ENCODE data around the gene PRDX2. TPM values are rescaled to one million over a fixed set of nuclear protein-coding genes. Genes with fewer than 3 reads are reported as not detected.

Gene PRDX2
- total and polyA plus RNA-seq, 7 experiments from 2014 or later: 75.1 to 359 (median 118) TPM

DNA sequence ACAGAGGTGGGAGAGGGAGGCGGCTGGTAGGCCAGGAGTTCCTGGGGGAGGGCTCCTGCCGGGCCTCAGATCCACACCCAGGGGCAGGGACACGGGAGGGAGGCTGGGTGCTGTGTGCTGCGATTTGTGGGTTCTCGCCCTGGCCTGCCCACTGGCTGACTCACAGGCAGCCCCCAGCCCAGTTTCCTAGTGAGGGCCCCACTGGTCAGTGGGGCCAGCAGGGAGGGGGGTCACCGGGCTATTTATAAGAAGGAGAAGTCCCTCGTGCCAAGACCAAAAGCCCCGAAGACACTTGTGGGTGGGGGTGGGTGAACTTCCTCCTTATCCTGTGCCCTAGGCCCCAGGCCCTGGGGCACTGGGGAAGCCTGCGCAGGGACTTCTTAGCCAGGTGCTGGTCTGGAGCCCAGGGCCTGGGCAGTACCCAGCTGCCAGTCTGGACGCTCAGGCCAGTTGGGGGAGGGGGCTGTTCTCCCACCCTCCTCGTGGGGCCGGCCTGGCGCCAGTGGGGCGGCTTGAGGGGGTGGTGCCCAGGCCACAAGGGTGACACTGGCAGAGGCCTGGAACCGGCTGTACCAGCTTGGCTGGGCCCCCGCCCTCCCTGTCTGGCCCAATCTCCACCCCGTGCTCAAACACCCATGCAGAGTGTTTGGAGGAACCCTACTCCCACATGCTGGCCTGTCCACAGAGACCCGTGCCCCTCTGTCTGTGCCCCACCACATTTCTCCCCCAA lies 15.3 kb downstream of the PRDX2 start:
- intact Hi-C loops (cut with micrococcal nuclease): no loop called here
- H3K4me1 ChIP-seq (ENCODE audit: control insufficient read depth in 2 of 2, insufficient read depth in 2 of 2, low read length in 2 of 2): peaks cover 50 to 61% of the 10 kb centered on the region in 2 donors
- no peaks in the 10 kb centered on the region for H3K9me3 ChIP-seq (ENCODE audit: control insufficient read depth in 2 of 3, low read length in 3 of 3)
- Mint-ChIP-seq H3K27ac (peak overlapping the region in 4 of 9 donors; percentile 78 to 98 (median 88)), H3K27me3 (no peaks in the 10 kb centered on the region), H3K4me1 (peaks cover 20 to 38% (median 34%) of the 10 kb centered on the region in 7 donors), H3K36me3 (no peaks in the 10 kb centered on the region), H3K9me3 (peaks cover 0 to 13% (median 0%) of the 10 kb centered on the region in 11 donors), H3K4me3 (no peak overlapping the region)
- peak overlapping the region; percentile 98 for H3K27ac ChIP-seq (ENCODE audit: low read depth, low read length)
- POLR2A ChIA-PET: interaction anchor here (1.1 to 1.5 kb wide), 4 partner anchors 8 to 12 kb away, joined by 3 to 10 read pairs (median 4); no protein-coding TSS in a partner anchor
- peak; percentile 2 for ATAC-seq
- H3K4me3 ChIP-seq (ENCODE audit: low read length): no peak overlapping the region
- CTCF ChIA-PET: no interaction called here
- DNase-seq: no peak
- no peaks in the 10 kb centered on the region for H3K36me3 ChIP-seq (ENCODE audit: control insufficient read depth in 2 of 3, insufficient read depth in 3 of 3, low read length in 3 of 3)
- H3K27me3 ChIP-seq (ENCODE audit: control insufficient read depth in 2 of 2, insufficient read depth in 2 of 2, low read length in 2 of 2): no peaks in the 10 kb centered on the region

DNA sequence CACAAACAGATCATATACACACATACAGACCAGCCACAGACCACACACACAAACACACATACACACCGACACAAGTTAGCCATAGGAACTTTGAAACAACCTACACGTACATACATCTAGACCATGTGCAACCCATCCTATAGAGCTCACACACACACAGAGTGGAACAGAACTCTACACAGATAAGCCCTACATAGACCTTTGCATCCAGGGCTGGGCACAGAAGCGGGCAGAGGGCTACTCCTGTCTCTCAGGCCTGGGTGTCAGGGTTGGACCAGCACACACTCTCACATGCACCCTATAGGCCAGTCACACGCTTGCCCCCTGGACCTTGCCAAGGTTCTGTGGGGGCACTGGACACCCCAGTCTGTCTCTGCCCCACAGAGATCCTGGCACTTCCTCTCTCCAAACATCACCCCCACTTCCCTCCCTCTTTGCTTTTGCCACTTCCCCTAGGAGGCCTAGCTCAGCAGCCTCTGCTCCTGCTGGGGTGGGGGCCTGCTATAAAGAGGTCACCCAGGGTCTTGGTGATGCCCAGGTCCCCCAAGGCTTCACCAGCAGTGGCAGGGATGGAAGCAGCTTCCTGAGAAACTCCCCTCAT lies 16.1 kb downstream of the PRDX2 start:
- Mint-ChIP-seq H3K9me3 (peaks cover 0 to 7% (median 0%) of the 10 kb centered on the region in 11 donors), H3K27me3 (no peaks in the 10 kb centered on the region), H3K27ac (no peak overlapping the region), H3K36me3 (no peaks in the 10 kb centered on the region), H3K4me3 (no peak overlapping the region), H3K4me1 (peaks cover 14 to 32% (median 29%) of the 10 kb centered on the region in 7 donors)
- DNase-seq: no peak
- peaks cover 44 to 56% of the 10 kb centered on the region in 2 donors for H3K4me1 ChIP-seq (ENCODE audit: control insufficient read depth in 2 of 2, insufficient read depth in 2 of 2, low read length in 2 of 2)
- CTCF ChIA-PET: no interaction called here
- H3K4me3 ChIP-seq (ENCODE audit: low read length): no peak overlapping the region
- POLR2A ChIA-PET: interaction anchor here (1.1 to 1.5 kb wide), 4 partner anchors 8 to 11 kb away, joined by 3 to 10 read pairs (median 4); no protein-coding TSS in a partner anchor
- ATAC-seq: no peak
- H3K27me3 ChIP-seq (ENCODE audit: control insufficient read depth in 2 of 2, insufficient read depth in 2 of 2, low read length in 2 of 2): no peaks in the 10 kb centered on the region
- H3K27ac ChIP-seq (ENCODE audit: low read depth, low read length): peak overlapping the region; percentile 98
- no peaks in the 10 kb centered on the region for H3K9me3 ChIP-seq (ENCODE audit: control insufficient read depth in 2 of 3, low read length in 3 of 3)
- no peaks in the 10 kb centered on the region for H3K36me3 ChIP-seq (ENCODE audit: control insufficient read depth in 2 of 3, insufficient read depth in 3 of 3, low read length in 3 of 3)
- intact Hi-C loops (cut with micrococcal nuclease): no loop called here

DNA sequence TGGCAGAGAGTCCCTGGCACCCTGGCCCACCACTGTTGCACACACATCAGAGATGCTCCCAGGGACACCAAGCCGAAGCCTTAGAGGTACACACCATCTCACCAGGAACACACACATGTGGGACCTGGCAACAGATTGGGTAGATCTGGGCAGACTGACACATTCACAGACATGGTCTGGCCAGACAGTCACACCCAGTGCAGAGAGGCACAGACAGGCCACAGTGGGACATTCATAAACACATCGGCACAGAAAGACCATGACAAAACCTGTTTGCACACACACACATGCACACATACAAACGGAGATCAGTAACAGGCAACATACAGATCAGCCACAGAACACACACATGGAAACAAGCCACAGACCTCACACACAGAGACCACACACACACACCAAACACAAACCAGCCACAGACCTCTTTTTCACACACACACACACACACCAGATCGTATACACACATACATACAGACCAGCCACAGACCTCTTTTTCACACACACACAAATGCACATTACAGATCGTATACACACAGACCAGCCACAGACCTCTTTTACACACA lies 16.6 kb downstream of the PRDX2 start:
- peak in 7 of 9 donors; percentile 36 to 67 (median 45) for DNase-seq
- Mint-ChIP-seq H3K9me3 (peaks cover 0 to 7% (median 0%) of the 10 kb centered on the region in 11 donors), H3K4me3 (no peak overlapping the region), H3K27ac (no peak overlapping the region), H3K27me3 (no peaks in the 10 kb centered on the region), H3K36me3 (no peaks in the 10 kb centered on the region), H3K4me1 (peaks cover 13 to 31% (median 27%) of the 10 kb centered on the region in 7 donors)
- ATAC-seq: no peak
- Histone ChIP-seq H3K27ac (ENCODE audit: low read depth, low read length) (peak overlapping the region; percentile 98), H3K4me3 (ENCODE audit: low read length) (no peak overlapping the region), H3K4me1 (ENCODE audit: control insufficient read depth in 2 of 2, insufficient read depth in 2 of 2, low read length in 2 of 2) (peaks cover 41 to 53% of the 10 kb centered on the region in 2 donors), H3K36me3 (ENCODE audit: control insufficient read depth in 2 of 3, insufficient read depth in 3 of 3, low read length in 3 of 3) (no peaks in the 10 kb centered on the region), H3K9me3 (ENCODE audit: control insufficient read depth in 2 of 3, low read length in 3 of 3) (no peaks in the 10 kb centered on the region), H3K27me3 (ENCODE audit: control insufficient read depth in 2 of 2, insufficient read depth in 2 of 2, low read length in 2 of 2) (no peaks in the 10 kb centered on the region)
- intact Hi-C loops (cut with micrococcal nuclease): loop anchor here in 1 of 2 donors (5.0 kb wide), 1 partner anchor 1582 kb away; no protein-coding TSS in a partner anchor
- ChIA-PET CTCF (no interaction called here), POLR2A (interaction anchor here (1.1 to 1.5 kb wide), 2 partner anchors 7 to 9 kb away, joined by 4 to 10 read pairs; no protein-coding TSS in a partner anchor)

DNA sequence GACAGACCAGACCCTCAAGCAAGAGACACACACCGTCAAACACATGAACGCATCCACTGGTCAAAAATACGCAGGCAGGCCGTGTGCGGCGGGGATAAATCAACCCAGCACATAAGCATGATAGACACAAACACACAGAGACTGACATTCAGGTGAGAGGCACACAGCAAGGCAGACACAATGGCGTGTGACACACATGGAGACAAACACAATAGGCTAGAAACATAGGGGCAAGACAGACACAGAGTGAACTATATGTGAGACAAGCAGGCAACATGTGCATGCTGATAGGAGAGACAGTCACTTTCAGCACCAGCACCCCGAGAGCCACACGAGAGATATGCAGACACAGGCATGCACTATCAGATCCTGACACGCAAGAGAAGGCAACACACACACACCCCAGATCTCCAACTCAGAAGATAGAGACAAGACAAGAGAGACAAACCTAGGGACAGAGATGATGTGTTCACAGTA lies 17.2 kb downstream of the PRDX2 start:
- H3K27ac ChIP-seq (ENCODE audit: low read depth, low read length): peak overlapping the region; percentile 98
- Mint-ChIP-seq H3K4me1 (peaks cover 13 to 35% (median 30%) of the 10 kb centered on the region in 7 donors), H3K27me3 (no peaks in the 10 kb centered on the region), H3K4me3 (no peak overlapping the region), H3K9me3 (peaks cover 0 to 7% (median 0%) of the 10 kb centered on the region in 11 donors), H3K27ac (no peak overlapping the region), H3K36me3 (no peaks in the 10 kb centered on the region)
- no peaks in the 10 kb centered on the region for H3K27me3 ChIP-seq (ENCODE audit: control insufficient read depth in 2 of 2, insufficient read depth in 2 of 2, low read length in 2 of 2)
- H3K36me3 ChIP-seq (ENCODE audit: control insufficient read depth in 2 of 3, insufficient read depth in 3 of 3, low read length in 3 of 3): no peaks in the 10 kb centered on the region
- H3K4me3 ChIP-seq (ENCODE audit: low read length): no peak overlapping the region
- no peaks in the 10 kb centered on the region for H3K9me3 ChIP-seq (ENCODE audit: control insufficient read depth in 2 of 3, low read length in 3 of 3)
- ChIA-PET POLR2A (interaction anchor here (12.9 kb wide), 1 partner anchor 10 kb away, joined by 621 read pairs; the partner anchor contains the start of gene JUNB), CTCF (no interaction called here)
- ATAC-seq (no peak), DNase-seq (peak in 7 of 9 donors; percentile 45 to 69 (median 55))
- intact Hi-C loops (cut with micrococcal nuclease): loop anchor here in 1 of 2 donors (5.0 kb wide), 1 partner anchor 1583 kb away; no protein-coding TSS in a partner anchor
- peaks cover 42 to 53% of the 10 kb centered on the region in 2 donors for H3K4me1 ChIP-seq (ENCODE audit: control insufficient read depth in 2 of 2, insufficient read depth in 2 of 2, low read length in 2 of 2)

DNA sequence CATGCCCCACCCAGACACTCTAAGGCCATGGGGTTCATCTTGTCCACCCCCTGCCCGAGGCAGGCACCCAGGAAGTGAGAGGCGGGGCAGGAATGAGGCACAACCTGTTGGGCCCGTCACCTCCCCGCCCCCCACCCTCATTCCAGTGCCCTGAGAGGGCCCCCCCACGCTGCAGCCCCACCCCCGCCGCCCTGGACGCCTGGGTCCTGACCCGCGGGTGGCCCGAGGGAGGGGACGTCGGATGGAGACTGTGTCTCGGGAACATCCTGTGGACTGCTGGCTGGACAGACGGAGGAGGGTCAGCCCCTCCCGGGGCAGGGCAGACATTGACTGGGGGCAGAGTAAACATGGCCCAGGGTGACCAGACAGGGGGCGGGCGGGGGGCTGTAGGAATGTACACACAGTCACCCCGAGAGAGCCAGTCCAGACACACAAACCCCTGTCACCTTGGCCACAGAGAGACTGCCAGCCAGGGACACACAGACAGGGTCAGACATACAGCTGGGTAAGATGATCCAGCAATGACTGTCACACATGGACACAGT lies 17.7 kb downstream of the PRDX2 start:
- Mint-ChIP-seq H3K27ac (peak overlapping the region in 1 of 9 donors; percentile 99), H3K4me3 (peak overlapping the region in 9 of 10 donors; percentile 61 to 85 (median 72)), H3K27me3 (no peaks in the 10 kb centered on the region), H3K9me3 (peaks cover 0 to 7% (median 0%) of the 10 kb centered on the region in 11 donors), H3K4me1 (peaks cover 8 to 35% (median 30%) of the 10 kb centered on the region in 7 donors), H3K36me3 (no peaks in the 10 kb centered on the region)
- POLR2A ChIA-PET: interaction anchor here (2.7 to 12.9 kb wide), 2 partner anchors 10 to 17 kb away, joined by 11 to 621 read pairs; partner anchors contain the start of gene JUNB
- ATAC-seq: no peak
- intact Hi-C loops (cut with micrococcal nuclease): loop anchor here in 1 of 2 donors (2.0 to 5.0 kb wide), 2 partner anchors 369 to 1583 kb away; no protein-coding TSS in a partner anchor
- CTCF ChIA-PET: interaction anchor here (2.0 kb wide), 1 partner anchor 8 kb away, joined by 24 read pairs; the partner anchor contains the start of gene JUNB
- no peaks in the 10 kb centered on the region for H3K36me3 ChIP-seq (ENCODE audit: control insufficient read depth in 2 of 3, insufficient read depth in 3 of 3, low read length in 3 of 3)
- H3K4me1 ChIP-seq (ENCODE audit: control insufficient read depth in 2 of 2, insufficient read depth in 2 of 2, low read length in 2 of 2): peaks cover 38 to 51% of the 10 kb centered on the region in 2 donors
- peak in 2 of 9 donors; percentile 35 for DNase-seq
- H3K27ac ChIP-seq (ENCODE audit: low read depth, low read length): peak overlapping the region; percentile 98
- no peak overlapping the region for H3K4me3 ChIP-seq (ENCODE audit: low read length)
- no peaks in the 10 kb centered on the region for H3K9me3 ChIP-seq (ENCODE audit: control insufficient read depth in 2 of 3, low read length in 3 of 3)
- no peaks in the 10 kb centered on the region for H3K27me3 ChIP-seq (ENCODE audit: control insufficient read depth in 2 of 2, insufficient read depth in 2 of 2, low read length in 2 of 2)

Data from naive thymus-derived CD4-positive, alpha-beta T cell (primary cell).